ENCODE data around the gene DAB2.

GRCh38 chr5:39449591-39449990, 24.8 kb upstream of the DAB2 start:
- TF ChIP-seq POLR2AphosphoS5 (IDR thresholded peaks at IDR 0.05; ENCODE audit: low read depth, low read length) = no peak
- no peak for TF ChIP-seq TAF1 (IDR thresholded peaks at IDR 0.05; ENCODE audit: low read depth, low read length)
- TF ChIP-seq POLR2A (IDR thresholded peaks at IDR 0.05; ENCODE audit: low read depth, low read length) = no peak
- no peak for TF ChIP-seq SPI1 (IDR thresholded peaks at IDR 0.05; ENCODE audit: low read depth, low read length)
- TF ChIP-seq PAX5 (IDR thresholded peaks at IDR 0.05; ENCODE audit: insufficient read depth, low read length, severe bottlenecking) = no peak
- no peak for TF ChIP-seq POU2F2 (IDR thresholded peaks at IDR 0.05; ENCODE audit: low read depth, low read length)

Measured in GM12891 (cell line).